Progenitor cell of endocrine pancreas (in vitro differentiated cells): ENCODE measurements around the gene MIS18A. TPM values are rescaled to one million over a fixed set of nuclear protein-coding genes. Genes with fewer than 3 reads are reported as not detected.
"Not testable (repeated sequence)": the region's sequence is repeated elsewhere in the genome, so short reads cannot be mapped to it uniquely, and the experiment has no call there.

Source experiments
- DNase-seq: peaks from one replicate; pipeline ENCODE4 v3.0.0; 2021; ENCODE audit warnings: low spot score; ENCODE audit not compliant: unreplicated experiment
- H3K27ac Mint-ChIP-seq: 2 replicates; pipeline ENCODE4 v1.8.0; 2021; ENCODE audit warnings: mild to moderate bottlenecking, moderate library complexity, mixed read lengths
- H3K27me3 Mint-ChIP-seq: 2 replicates; pipeline ENCODE4 v1.8.0; 2021; ENCODE audit warnings: mixed read lengths
- H3K36me3 Mint-ChIP-seq: 2 replicates; pipeline ENCODE4 v1.8.0; 2022; ENCODE audit warnings: mixed read lengths; ENCODE audit not compliant: insufficient read depth
- H3K4me1 Mint-ChIP-seq: 2 replicates; pipeline ENCODE4 v1.8.0; 2021; ENCODE audit warnings: low read depth, mixed read lengths
- H3K4me3 Mint-ChIP-seq: 2 replicates; pipeline ENCODE4 v1.8.0; 2021; ENCODE audit warnings: low read depth, mild to moderate bottlenecking, moderate library complexity, mixed read lengths
- H3K9me3 Mint-ChIP-seq: 2 replicates; pipeline ENCODE4 v1.8.0; 2021; ENCODE audit warnings: low read depth, mixed read lengths
- CTCF ChIP-seq: fragments of 200-600 bp; sonication (generic); IDR thresholded peaks from one replicate; pipeline ENCODE4 v1.5.0; 2021; ENCODE audit warnings: antibody characterized with exemption, mild to moderate bottlenecking; ENCODE audit not compliant: unreplicated experiment
- total RNA-seq: library from RNA; stranded (reverse); gene quantifications from 2 replicates; pipeline ENCODE4 v1.2.1, GENCODE V29; 2021

Gene MIS18A
- total RNA-seq, 1 donor from 2014 or later, result 23.6 TPM

- Mint-ChIP-seq H3K27ac (no peak overlapping the region), H3K9me3 (no peaks in the 10 kb centered on the region), H3K36me3 (peaks cover 10% of the 10 kb centered on the region), H3K4me3 (no peak overlapping the region), H3K27me3 (no peaks in the 10 kb centered on the region), H3K4me1 (no peaks in the 10 kb centered on the region)
- no peak for DNase-seq
- no peak for TF ChIP-seq CTCF
Measured at GRCh38 chr21:32311621-32312020, 32.8 kb upstream of the MIS18A start.

GRCh38 chr21:32310976-32311375 is 32.1 kb upstream of the MIS18A start:
- not testable (repeated sequence) for H3K27ac Mint-ChIP-seq, DNase-seq, H3K4me1 Mint-ChIP-seq, H3K36me3 Mint-ChIP-seq, H3K4me3 Mint-ChIP-seq, H3K27me3 Mint-ChIP-seq, H3K9me3 Mint-ChIP-seq

GRCh38 chr21:32309906-32310460 is 31.1 kb upstream of the MIS18A start:
- peaks cover 10% of the 10 kb centered on the region for H3K36me3 Mint-ChIP-seq
- H3K4me1 Mint-ChIP-seq, result no peaks in the 10 kb centered on the region
- H3K27me3 Mint-ChIP-seq, result no peaks in the 10 kb centered on the region

GRCh38 chr21:32308696-32309095 is 29.8 kb upstream of the MIS18A start:
- Mint-ChIP-seq H3K36me3 (peaks cover 8% of the 10 kb centered on the region), H3K27me3 (no peaks in the 10 kb centered on the region), H3K4me3 (no peak overlapping the region), H3K4me1 (no peaks in the 10 kb centered on the region), H3K9me3 (no peaks in the 10 kb centered on the region), H3K27ac (no peak overlapping the region)
- no peak for DNase-seq
- TF ChIP-seq CTCF, result no peak

More at GRCh38 chr21:32309906-32310460, 31.1 kb upstream of the MIS18A start:
- H3K9me3 Mint-ChIP-seq, result no peaks in the 10 kb centered on the region
- no peak for TF ChIP-seq CTCF
- no peak overlapping the region for H3K27ac Mint-ChIP-seq
- DNase-seq, result no peak
- no peak overlapping the region for H3K4me3 Mint-ChIP-seq

- Mint-ChIP-seq H3K4me1 (no peaks in the 10 kb centered on the region), H3K27me3 (no peaks in the 10 kb centered on the region), H3K36me3 (peaks cover 10% of the 10 kb centered on the region), H3K9me3 (no peaks in the 10 kb centered on the region), H3K4me3 (no peak overlapping the region), H3K27ac (no peak overlapping the region)
- TF ChIP-seq CTCF, result no peak
- DNase-seq, result no peak
Measured at GRCh38 chr21:32307706-32308105, 28.9 kb upstream of the MIS18A start.

GRCh38 chr21:32306021-32306780 is 27.4 kb upstream of the MIS18A start:
- H3K36me3 Mint-ChIP-seq, result peaks cover 14% of the 10 kb centered on the region
- peak; percentile 57 for TF ChIP-seq CTCF
- peak; percentile 17 for DNase-seq
- H3K4me3 Mint-ChIP-seq, result no peak overlapping the region
- no peaks in the 10 kb centered on the region for H3K27me3 Mint-ChIP-seq
- peaks cover 4% of the 10 kb centered on the region for H3K4me1 Mint-ChIP-seq
- H3K9me3 Mint-ChIP-seq, result no peaks in the 10 kb centered on the region
- no peak overlapping the region for H3K27ac Mint-ChIP-seq
